ENCODE data around the gene NEMF.

GRCh38 chr14:49774106-49774505 is 78.5 kb downstream of the NEMF start:
- TF ChIP-seq EZH2 (IDR thresholded peaks at IDR 0.05; ENCODE audit: low read length, unreplicated experiment): no peak
- no peak for TF ChIP-seq CTCF (conservative IDR thresholded peaks at IDR 0.05; ENCODE audit: low read depth, low read length)
